HG03571 (cell line): ENCODE data around the gene DRG1.
"Not testable (repeated sequence)": the region's sequence is repeated elsewhere in the genome, so short reads cannot be mapped to it uniquely, and the experiment has no call there.

ENCODE experiments used
- ATAC-seq: cut with Tn5 transposase; IDR thresholded peaks from one replicate; pipeline ENCODE4 v1.9.1; 2021; ENCODE audit not compliant: unreplicated experiment

DRG1 gene

DNA sequence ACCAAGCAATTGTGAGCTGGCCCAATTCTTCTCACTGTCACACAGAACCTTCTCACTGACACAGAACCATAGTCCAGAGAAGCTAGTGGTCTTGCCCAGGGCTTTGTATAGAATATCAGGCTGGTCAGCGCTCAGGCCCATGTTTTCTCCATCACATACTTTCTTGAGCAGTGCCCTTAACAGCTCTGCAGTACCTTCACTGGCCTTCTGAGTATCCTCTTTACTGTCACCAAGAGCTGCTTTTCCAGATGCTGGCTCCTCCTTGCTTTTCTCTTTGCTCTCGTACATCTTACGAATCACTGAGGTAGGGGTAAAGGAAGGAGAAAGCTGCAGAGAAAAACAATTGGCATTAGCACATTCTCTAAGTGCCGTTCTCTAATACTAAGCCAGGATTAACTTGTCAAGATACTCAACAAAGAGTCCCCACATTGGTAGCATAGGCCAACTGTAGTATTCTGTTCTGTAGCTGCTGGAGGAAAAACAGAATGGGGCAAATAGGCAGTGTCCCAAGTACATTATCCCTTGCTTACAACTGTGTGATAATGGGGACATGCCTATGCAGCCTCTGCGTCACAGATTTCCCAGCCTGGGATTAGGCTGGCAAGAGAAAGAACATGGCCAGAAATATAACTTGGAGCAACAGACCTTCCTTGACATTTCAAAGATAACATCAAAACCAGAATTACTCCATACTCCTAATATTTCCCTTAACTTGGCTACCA, 43.5 kb downstream of the DRG1 start:
- ATAC-seq = no peak

DNA sequence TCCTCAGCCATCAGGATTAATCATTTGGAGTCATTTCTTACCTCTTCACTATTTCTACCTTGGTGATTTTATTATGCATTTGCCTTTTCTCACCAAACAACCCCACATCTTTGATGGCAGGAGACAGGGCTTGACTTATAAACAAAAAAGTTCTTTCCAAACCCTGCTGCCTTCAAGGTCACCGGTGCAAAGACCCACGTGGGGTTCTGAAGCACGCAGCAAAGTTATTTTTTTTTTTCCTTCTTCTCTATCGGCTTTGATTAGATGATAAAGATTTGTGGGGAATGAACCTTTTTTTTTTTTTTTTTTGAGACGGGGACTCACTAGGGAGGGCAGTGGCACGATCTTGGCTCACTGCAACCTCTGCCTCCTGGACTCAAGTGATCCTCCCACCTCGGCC, 44.1 kb downstream of the DRG1 start:
- ATAC-seq = no peak

GRCh38 chr22:31445642-31446041, 46.2 kb downstream of the DRG1 start:
- no peak for ATAC-seq

DNA sequence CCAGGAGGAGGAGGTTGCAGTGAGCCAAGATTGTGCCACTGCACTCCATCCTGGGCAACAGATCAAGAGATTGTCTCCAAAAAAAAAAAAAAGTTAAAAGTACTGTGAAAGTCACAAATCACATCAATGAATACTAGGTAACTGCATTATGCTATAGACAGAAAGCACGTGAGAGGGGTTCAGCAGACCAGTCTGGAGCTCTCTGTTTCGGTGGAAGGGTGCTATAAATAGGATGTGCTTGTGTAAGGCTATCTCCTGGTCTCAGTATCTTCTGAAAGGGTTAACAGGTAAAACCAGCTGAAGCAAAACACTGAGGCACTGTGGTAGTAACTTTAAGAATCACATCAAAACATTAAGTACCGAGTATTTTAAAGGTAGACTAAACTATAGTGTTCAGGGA, 46.8 kb downstream of the DRG1 start:
- no peak for ATAC-seq

DNA sequence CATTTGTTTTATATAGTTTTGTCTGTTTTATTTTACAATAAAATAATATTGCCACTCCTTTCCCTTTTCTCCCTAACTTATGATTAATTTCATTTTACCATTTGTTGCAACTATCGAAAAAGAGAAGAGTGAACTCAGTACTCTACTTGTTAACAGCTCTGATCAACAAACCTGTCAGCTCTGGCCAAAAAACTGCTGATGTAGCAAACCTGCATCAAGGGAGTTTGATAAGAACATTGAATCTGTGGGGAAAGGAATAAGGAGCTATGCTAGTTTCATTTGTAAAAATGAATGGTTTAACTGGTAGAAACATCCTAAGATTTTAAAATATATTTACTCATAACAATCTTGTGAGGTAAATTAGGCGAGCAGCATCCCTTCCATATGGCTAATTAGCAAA, 47.4 kb downstream of the DRG1 start:
- ATAC-seq = no peak

GRCh38 chr22:31447337-31447736, 47.9 kb downstream of the DRG1 start:
- no peak for ATAC-seq

GRCh38 chr22:31448382-31448781, 49.0 kb downstream of the DRG1 start:
- ATAC-seq = no peak

GRCh38 chr22:31449506-31449905, 50.1 kb downstream of the DRG1 start:
- no peak for ATAC-seq

GRCh38 chr22:31451709-31452571, 52.5 kb downstream of the DRG1 start:
- ATAC-seq = no peak

GRCh38 chr22:31461699-31462098, 62.3 kb downstream of the DRG1 start:
- no peak for ATAC-seq

DNA sequence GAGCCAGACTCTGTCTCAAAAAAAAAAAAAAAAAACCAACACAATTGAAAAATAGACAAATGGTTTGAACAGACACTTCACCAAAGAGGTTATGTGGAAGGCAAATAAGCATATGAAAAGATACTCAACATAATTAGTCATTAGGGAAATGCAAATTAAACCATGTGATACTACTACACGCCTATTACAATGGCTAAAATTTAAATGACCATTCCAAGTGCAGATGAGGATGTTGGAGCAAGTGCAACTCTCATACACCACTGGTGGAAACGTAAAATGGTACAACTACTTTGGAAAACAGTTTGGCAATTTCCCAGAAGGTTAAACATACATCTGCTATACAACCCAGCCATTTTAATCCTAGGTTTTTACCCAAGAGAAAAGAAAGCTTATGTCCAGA, 65.9 kb downstream of the DRG1 start:
- ATAC-seq = no peak

DNA sequence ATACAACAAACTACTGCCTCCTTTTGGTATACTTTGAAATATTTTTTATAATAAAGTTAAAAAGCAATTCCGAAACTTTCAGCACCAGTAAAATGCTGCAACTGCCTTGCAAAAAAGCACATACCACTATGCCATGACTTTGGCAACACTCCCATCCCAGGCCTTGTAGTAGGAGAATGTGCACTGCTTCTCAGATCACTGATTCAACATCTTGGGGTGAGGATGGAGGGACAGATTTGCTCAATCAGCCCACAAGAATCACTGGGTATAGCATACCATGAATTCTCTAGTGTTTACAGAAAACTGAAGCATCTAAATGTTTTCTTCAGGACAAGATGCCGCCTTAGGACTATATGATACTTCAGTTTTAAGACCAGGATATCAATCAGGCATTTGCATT, 75.3 kb downstream of the DRG1 start:
- no peak for ATAC-seq

DNA sequence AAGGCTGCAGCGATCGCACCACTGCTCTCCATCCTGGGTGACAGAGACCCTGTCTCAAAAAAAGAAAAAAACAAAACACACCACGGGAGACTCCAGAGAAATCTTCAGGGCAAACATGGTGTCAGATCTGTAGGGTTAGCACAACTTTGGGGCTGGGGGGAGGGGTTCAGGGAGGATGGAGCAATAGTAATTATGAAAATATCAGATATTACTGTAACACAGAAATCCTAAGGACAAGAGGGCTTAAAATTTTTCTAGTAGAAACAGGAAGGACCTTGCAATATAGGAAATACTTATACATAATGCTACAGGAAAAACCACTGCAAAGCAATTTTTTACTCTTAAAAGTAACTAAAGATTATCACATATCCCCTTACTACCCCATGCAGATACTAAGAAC, 76.4 kb downstream of the DRG1 start:
- no peak for ATAC-seq

DNA sequence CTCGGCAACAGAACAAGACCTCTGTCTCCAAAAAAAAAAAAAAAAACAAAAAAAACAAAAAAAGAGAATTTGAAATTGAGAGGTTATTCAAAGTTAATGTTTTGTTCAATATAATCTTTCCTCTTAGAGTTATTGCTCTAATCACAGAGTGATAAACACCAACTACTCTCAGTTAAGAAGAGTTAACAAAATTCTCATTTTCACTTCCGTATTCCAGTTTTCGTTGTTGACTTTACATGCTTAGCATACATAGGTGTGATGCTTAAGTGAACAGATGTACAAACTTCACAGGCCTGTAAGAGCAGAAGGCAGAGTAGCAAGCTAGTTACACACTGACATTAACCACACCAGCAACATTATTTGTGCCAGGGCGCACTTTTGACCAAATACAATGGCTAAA, 77.9 kb downstream of the DRG1 start:
- ATAC-seq = no peak

- no peak for ATAC-seq
These were observed 81.7 kb downstream of the DRG1 start for GRCh38 chr22:31481129-31481528.

DNA sequence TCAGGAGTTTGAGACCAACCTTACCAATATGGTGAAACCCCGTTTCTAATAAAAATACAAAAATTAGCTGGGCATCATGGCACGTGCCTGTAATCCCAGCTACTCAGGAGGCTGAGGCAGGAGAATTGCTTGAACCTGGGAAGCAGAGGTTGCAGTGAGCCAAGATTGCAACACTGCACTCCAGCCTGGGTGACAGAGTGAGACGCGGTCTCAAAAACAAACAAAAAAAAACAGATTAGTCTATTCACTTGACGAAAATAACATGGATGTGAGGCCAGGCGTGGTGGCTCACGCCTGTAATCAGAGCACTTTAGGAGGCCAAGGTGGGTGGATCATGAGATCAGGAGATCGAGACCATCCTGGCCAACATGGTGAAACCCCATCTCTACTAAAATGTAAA, 83.1 kb downstream of the DRG1 start:
- not testable (repeated sequence) for ATAC-seq
